C4-2B (cell line): Measurements from ENCODE around the gene ITPR2.

Experiments used
- CTCF ChIP-seq: fragments of 450-650 bp; conservative IDR thresholded peaks from 2 replicates; pipeline ENCODE4 v1.5.1; 2017; ENCODE audit warnings: mild to moderate bottlenecking
- ZFX ChIP-seq: fragments of 450-650 bp; IDR thresholded peaks from 2 replicates; pipeline ENCODE4 v1.6.1; 2017

GRCh38 chr12:26431211-26431610, 401.8 kb downstream of the ITPR2 start:
- TF ChIP-seq CTCF (no peak), ZFX (no peak)
